GM11168 (cell line): Measurements from ENCODE around the gene STK32B.
"Not testable (repeated sequence)": the region's sequence is repeated elsewhere in the genome, so short reads cannot be mapped to it uniquely, and the experiment has no call there.

Experiments
- in situ Hi-C: fragments of 300-500 bp; cut with MboI; formaldehyde crosslinking; loops from one replicate; pipeline ENCODE4 v1.12.0; 2022; ENCODE audit warnings: low sequenced_read_pairs; ENCODE audit not compliant: unreplicated experiment

The STK32B gene

GRCh38 chr4:5298000-5298787 is 246.9 kb downstream of the STK32B start:
- in situ Hi-C loops: not testable (repeated sequence)

GRCh38 chr4:5300283-5300682 is 249.0 kb downstream of the STK32B start:
- in situ Hi-C loops: no loop called here

- in situ Hi-C loops: no loop called here
Measured at GRCh38 chr4:5307928-5308327, 256.6 kb downstream of the STK32B start.

GRCh38 chr4:5322321-5322720 is 271.0 kb downstream of the STK32B start:
- in situ Hi-C loops: no loop called here

GRCh38 chr4:5330339-5330989 is 279.2 kb downstream of the STK32B start:
- in situ Hi-C loops: no loop called here

- in situ Hi-C loops: no loop called here
Measured at GRCh38 chr4:5337731-5338130, 286.5 kb downstream of the STK32B start.

GRCh38 chr4:5338531-5338930 is 287.3 kb downstream of the STK32B start:
- in situ Hi-C loops: no loop called here

- in situ Hi-C loops: no loop called here
Measured at GRCh38 chr4:5340991-5341451, 289.7 kb downstream of the STK32B start.

- in situ Hi-C loops: no loop called here
Measured at GRCh38 chr4:5341526-5341925, 290.2 kb downstream of the STK32B start.

- in situ Hi-C loops: no loop called here
Measured at GRCh38 chr4:5355846-5356245, 304.6 kb downstream of the STK32B start.

- in situ Hi-C loops: no loop called here
Measured at GRCh38 chr4:5357870-5358269, 306.6 kb downstream of the STK32B start.

- in situ Hi-C loops: no loop called here
Measured at GRCh38 chr4:5361968-5362367, 310.7 kb downstream of the STK32B start.

GRCh38 chr4:5364406-5364805 is 313.1 kb downstream of the STK32B start:
- in situ Hi-C loops: no loop called here

GRCh38 chr4:5365071-5366008 is 314.1 kb downstream of the STK32B start:
- in situ Hi-C loops: no loop called here

GRCh38 chr4:5366009-5366386 is 314.7 kb downstream of the STK32B start:
- in situ Hi-C loops: no loop called here

- in situ Hi-C loops: no loop called here
Measured at GRCh38 chr4:5366421-5366820, 315.1 kb downstream of the STK32B start.

GRCh38 chr4:5368426-5368825 is 317.1 kb downstream of the STK32B start:
- in situ Hi-C loops: no loop called here

GRCh38 chr4:5370286-5370685 is 319.0 kb downstream of the STK32B start:
- in situ Hi-C loops: no loop called here

- in situ Hi-C loops: no loop called here
Measured at GRCh38 chr4:5371415-5372190, 320.3 kb downstream of the STK32B start.

GRCh38 chr4:5372198-5372597 is 320.9 kb downstream of the STK32B start:
- in situ Hi-C loops: no loop called here
